ENCODE results near the gene DHRS7. TPM values are rescaled to one million over a fixed set of nuclear protein-coding genes. Genes with fewer than 3 reads are reported as not detected.

Gene DHRS7
- total and polyA plus RNA-seq, 3 donors from 2014 or later = 14.6 to 22.9 (median 20.9) TPM

DNA sequence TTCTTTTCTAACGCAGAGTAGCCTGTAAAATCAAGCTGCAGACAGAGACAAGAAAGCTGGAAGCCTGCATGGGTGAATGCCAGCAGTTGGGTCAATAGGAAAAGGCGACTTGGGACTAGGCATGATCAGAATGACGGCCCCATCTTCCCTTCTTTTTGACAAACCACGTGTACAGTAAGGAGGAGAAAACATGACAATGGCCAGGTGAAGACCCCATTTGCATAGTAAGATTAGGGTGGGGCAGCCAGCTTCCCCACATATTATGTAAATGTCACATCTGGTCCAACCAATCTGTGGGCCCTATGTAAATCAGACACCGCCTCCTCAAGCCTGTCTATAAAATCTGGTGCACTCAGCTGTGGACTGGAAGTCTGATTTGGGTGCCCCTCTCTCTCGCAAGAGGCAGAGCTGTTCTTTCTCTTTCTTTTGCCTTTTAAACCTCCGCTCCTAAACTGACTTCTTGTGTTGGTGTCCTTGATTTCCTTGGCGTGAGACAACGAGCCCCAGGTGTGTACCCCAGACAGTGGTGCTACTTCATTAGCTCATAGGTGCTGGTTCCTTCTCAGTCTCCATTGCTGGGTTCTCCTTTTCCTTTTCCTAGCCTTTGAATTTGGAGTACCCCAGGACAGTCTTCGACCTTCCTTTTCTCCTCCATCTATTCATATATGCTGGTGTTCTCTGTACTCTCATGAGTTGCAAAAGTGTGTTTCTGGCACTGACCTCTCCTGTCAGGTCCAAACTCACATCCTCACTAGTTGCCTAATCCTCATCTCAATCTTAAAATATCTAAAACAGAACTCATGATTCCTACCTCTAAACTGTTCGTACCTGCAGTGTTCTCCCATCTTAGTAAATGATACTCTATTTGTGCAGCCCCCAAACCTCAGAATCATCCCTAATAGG is 9.4 kb upstream of the DHRS7 start:
- no peak for DNase-seq
- Histone ChIP-seq H3K4me1 (no peaks in the 10 kb centered on the region), H3K27me3 (no peaks in the 10 kb centered on the region), H3K36me3 (ENCODE audit: low read depth, missing control alignments) (no peaks in the 10 kb centered on the region), H3K27ac (no peak overlapping the region), H3K9me3 (no peaks in the 10 kb centered on the region), H3K4me3 (no peak overlapping the region)
- WGBS, 2 donors = 75 to 83% methylated on average over 11 of the region's 11 CpGs
- intact Hi-C loops (cut with DNase I; ENCODE audit: low total_unique reads) = no loop called here
- no peak for TF ChIP-seq CTCF (IDR thresholded peaks at IDR 0.05)
- no peak for TF ChIP-seq POLR2A (IDR thresholded peaks at IDR 0.05)

DNA sequence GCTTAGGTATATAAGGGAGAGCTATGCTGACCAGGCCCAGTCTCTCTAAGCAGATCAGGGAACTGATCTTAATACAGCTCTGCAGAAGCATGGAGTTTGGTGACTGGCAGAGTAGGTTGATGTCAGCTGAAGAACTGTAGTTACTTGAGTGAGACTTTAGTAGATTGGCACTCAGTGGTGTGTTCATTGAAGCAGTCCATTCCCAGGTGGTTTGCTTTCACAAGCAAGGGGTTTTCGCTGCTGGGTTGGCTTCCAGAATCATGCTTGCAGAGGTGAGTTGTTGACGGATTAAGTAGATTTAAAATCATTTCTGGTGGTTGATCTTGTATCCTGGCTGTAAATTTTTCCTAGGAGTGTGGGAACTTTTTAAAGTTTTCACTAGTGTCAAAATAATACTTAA is 6.5 kb upstream of the DHRS7 start:
- Histone ChIP-seq H3K4me1 (no peaks in the 10 kb centered on the region), H3K27ac (no peak overlapping the region), H3K27me3 (no peaks in the 10 kb centered on the region), H3K9me3 (no peaks in the 10 kb centered on the region), H3K4me3 (no peak overlapping the region), H3K36me3 (ENCODE audit: low read depth, missing control alignments) (no peaks in the 10 kb centered on the region)
- TF ChIP-seq POLR2A (IDR thresholded peaks at IDR 0.05) (no peak), CTCF (IDR thresholded peaks at IDR 0.05) (no peak)
- no peak for DNase-seq
- 90 to 94% methylated on average over 2 of the region's 2 CpGs for WGBS, 2 donors
- intact Hi-C loops (cut with DNase I; ENCODE audit: low total_unique reads) = no loop called here

DNA sequence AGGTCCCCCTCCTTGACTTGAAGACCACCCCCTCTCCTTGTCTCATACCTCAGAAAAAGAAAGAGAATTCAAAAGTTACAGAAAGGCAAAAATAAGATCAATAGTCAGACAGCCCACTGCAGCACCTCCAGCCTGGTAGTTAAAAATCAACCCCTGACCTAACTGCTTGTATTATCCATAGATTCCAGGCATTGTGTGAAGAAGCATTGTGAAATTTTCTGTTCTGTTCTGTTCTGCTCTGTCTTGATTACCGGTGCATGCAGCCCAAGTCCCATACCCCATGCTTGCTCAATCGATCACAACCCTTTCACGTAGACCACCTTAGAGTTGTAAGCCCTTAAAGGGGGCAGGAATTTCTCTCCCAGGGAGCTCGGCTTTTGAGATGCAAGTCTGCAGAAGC is 5.8 kb upstream of the DHRS7 start:
- Histone ChIP-seq H3K4me3 (no peak overlapping the region), H3K9me3 (no peaks in the 10 kb centered on the region), H3K27me3 (no peaks in the 10 kb centered on the region), H3K36me3 (ENCODE audit: low read depth, missing control alignments) (no peaks in the 10 kb centered on the region), H3K27ac (no peak overlapping the region), H3K4me1 (peaks cover 7% of the 10 kb centered on the region)
- TF ChIP-seq POLR2A (IDR thresholded peaks at IDR 0.05) (no peak), CTCF (IDR thresholded peaks at IDR 0.05) (no peak)
- DNase-seq = no peak
- 88 to 97% methylated on average over 4 of the region's 4 CpGs for WGBS, 2 donors
- intact Hi-C loops (cut with DNase I; ENCODE audit: low total_unique reads) = no loop called here

DNA sequence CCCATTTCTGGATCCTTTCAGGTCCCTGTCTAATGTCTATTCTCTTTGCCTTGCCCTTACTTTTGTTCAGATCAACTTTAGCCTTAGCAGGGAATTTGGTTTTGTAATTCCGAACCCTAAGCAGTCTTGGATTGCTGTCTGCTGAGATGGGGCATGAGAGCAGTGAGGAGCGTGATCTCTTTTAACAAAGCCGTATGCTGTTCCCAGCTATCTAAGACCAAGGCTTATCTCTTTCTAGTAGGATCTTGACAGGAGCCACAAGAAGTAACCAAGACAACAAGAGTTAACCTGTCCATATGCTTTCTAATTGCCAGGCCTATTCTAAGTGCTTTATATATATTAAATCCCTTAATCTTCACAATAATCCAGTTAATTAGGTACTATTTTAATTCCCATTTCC is 4.5 kb upstream of the DHRS7 start:
- intact Hi-C loops (cut with DNase I; ENCODE audit: low total_unique reads) = no loop called here
- Histone ChIP-seq H3K4me1 (peaks cover 12% of the 10 kb centered on the region), H3K9me3 (no peaks in the 10 kb centered on the region), H3K27ac (no peak overlapping the region), H3K36me3 (ENCODE audit: low read depth, missing control alignments) (no peaks in the 10 kb centered on the region), H3K4me3 (no peak overlapping the region), H3K27me3 (no peaks in the 10 kb centered on the region)
- 92 to 94% methylated on average over 3 of the region's 3 CpGs for WGBS, 2 donors
- DNase-seq = no peak
- TF ChIP-seq POLR2A (IDR thresholded peaks at IDR 0.05) (no peak), CTCF (IDR thresholded peaks at IDR 0.05) (no peak)

GRCh38 chr14:60166142-60166541 is 944 bp upstream of the DHRS7 start:
- Histone ChIP-seq H3K27ac (peak overlapping the region; percentile 40 to 92), H3K36me3 (ENCODE audit: low read depth, missing control alignments) (no peaks in the 10 kb centered on the region), H3K27me3 (no peaks in the 10 kb centered on the region), H3K9me3 (no peaks in the 10 kb centered on the region), H3K4me1 (peaks cover 12% of the 10 kb centered on the region), H3K4me3 (no peak overlapping the region)
- peak; percentile 37 for DNase-seq
- TF ChIP-seq CTCF (IDR thresholded peaks at IDR 0.05) = no peak
- TF ChIP-seq POLR2A (IDR thresholded peaks at IDR 0.05) = no peak
- intact Hi-C loops (cut with DNase I; ENCODE audit: low total_unique reads) = no loop called here
- WGBS, 2 donors = 21 to 24% methylated on average over 3 of the region's 3 CpGs
